Measurements from ENCODE around the gene PEX7.
"Not testable (repeated sequence)": the region's sequence is repeated elsewhere in the genome, so short reads cannot be mapped to it uniquely, and the experiment has no call there.

The PEX7 gene

GRCh38 chr6:136959471-136959891 lies 137.1 kb downstream of the PEX7 start:
- DNase-seq, result no peak

- DNase-seq, result not testable (repeated sequence)
Observed at GRCh38 chr6:136959935-136960334, 137.5 kb downstream of the PEX7 start.

- no peak for DNase-seq
Observed at GRCh38 chr6:136960781-136961180, 138.4 kb downstream of the PEX7 start.

- DNase-seq, result no peak
Observed at GRCh38 chr6:136961848-136962247, 139.5 kb downstream of the PEX7 start.

GRCh38 chr6:136962661-136963060 lies 140.3 kb downstream of the PEX7 start:
- DNase-seq, result no peak

GRCh38 chr6:136963259-136963658 lies 140.9 kb downstream of the PEX7 start:
- DNase-seq, result no peak

Measured in 8988T (cell line).